K562 (cell line): ENCODE data around the gene ORC5. TPM values are rescaled to one million over a fixed set of nuclear protein-coding genes. Genes with fewer than 3 reads are reported as not detected.

Source experiments
- ATAC-seq: fragments of 200-7000 bp; cut with Tn5 transposase; 3 replicates; pipeline ENCODE4 v1.9.1; 2020; ENCODE audit warnings: moderate library complexity
- BruUV-seq: library from RNA; stranded (reverse); fragments of 400-500 nt; replicated peaks from 2 replicates; lab custom pipeline; 2021; lab: Mats Ljungman, UMichigan
- CTCF ChIA-PET: fragments of 300-600 bp; formaldehyde crosslinking; extraction: SDS; loops from one replicate; lab custom pipeline; 2021; ENCODE audit warnings: low intra/inter-chr PET ratio; lab: Yijun Ruan, JAX
- POLR2A ChIA-PET: fragments of 300-600, 350-650 bp; sonication (Branson Sonifier 250); formaldehyde crosslinking; extraction: SDS; loops from one replicate; lab custom pipeline; 2021; ENCODE audit warnings: antibody characterized with exemption, inconsistent platforms; lab: Yijun Ruan, JAX
- DNase-seq, 4 experiments: peaks; one replicate each; pipeline versions ENCODE4 v3.0.0 to v3.0.0-alpha.2; 2011 to 2018; ENCODE audit warnings: low spot score in 3 of 4, mixed read lengths in 3 of 4; ENCODE audit errors: extremely low read depth in 1 of 4
- FAIRE-seq: peaks from 2 replicates; lab custom pipeline; 2011; peaks lifted over from hg19 to GRCh38; lab: Jason Lieb, UNC
- H2AFZ ChIP-seq: 2 replicates; pipeline ENCODE4 v1.6.0; 2011; ENCODE audit warnings: low read depth, low read length, control low read depth, inconsistent platforms
- H3K27ac ChIP-seq: fragments of 200-600 bp; 3 replicates; pipeline ENCODE4 v1.8.0; 2011; ENCODE audit warnings: low read depth, mild to moderate bottlenecking, control low read depth, inconsistent platforms, low read length, moderate library complexity, mixed read lengths; ENCODE audit errors: extremely low read depth
- H3K27me3 ChIP-seq, 2 experiments: fragments of 300-600 bp in 1 of 2; 2 replicates in 1 of 2; 3 replicates in 1 of 2; pipeline versions ENCODE4 v1.6.0 to v1.8.0; 2011; ENCODE audit warnings: inconsistent platforms in 2 of 2, low read length in 2 of 2, mild to moderate bottlenecking in 1 of 2, mixed read lengths in 1 of 2, moderate library complexity in 1 of 2; ENCODE audit not compliant: control insufficient read depth in 2 of 2, insufficient read depth in 2 of 2
- H3K36me3 ChIP-seq: fragments of 300-600 bp; 3 replicates; pipeline ENCODE4 v1.8.0; 2011; ENCODE audit warnings: mild to moderate bottlenecking, low read length, inconsistent platforms; ENCODE audit not compliant: control insufficient read depth, insufficient read depth
- H3K4me1 ChIP-seq, 2 experiments: fragments of 200-600 bp in 1 of 2; replicated peaks in 1 of 2; 2 replicates in 1 of 2; 3 replicates in 1 of 2; pipeline versions ENCODE4 v1.5.1 to v1.8.0; 2011; ENCODE audit warnings: inconsistent platforms in 2 of 2, low read length in 2 of 2, mild to moderate bottlenecking in 1 of 2, mixed read lengths in 1 of 2, moderate library complexity in 1 of 2; ENCODE audit not compliant: control insufficient read depth in 2 of 2, insufficient read depth in 2 of 2
- H3K4me2 ChIP-seq: 2 replicates; pipeline ENCODE4 v1.6.1; 2011; ENCODE audit warnings: low read length, control low read depth, inconsistent platforms, mixed read lengths; ENCODE audit not compliant: insufficient read depth
- H3K4me3 ChIP-seq: fragments of 200-600 bp; sonication (generic), shearing (Covaris generic); 2 replicates; pipeline ENCODE4 v1.5.1; 2016; ENCODE audit warnings: control low read depth, inconsistent platforms
- H3K79me2 ChIP-seq: fragments of 200-600 bp; 3 replicates; pipeline ENCODE4 v1.8.0; 2011; ENCODE audit warnings: low read length, inconsistent platforms; ENCODE audit not compliant: control insufficient read depth, insufficient read depth
- H3K9ac ChIP-seq, 2 experiments: 2 replicates each; pipeline versions ENCODE4 v1.6.0 to v1.6.1; 2011; ENCODE audit warnings: low read depth in 2 of 2, low read length in 2 of 2, control low read depth in 1 of 2, inconsistent platforms in 1 of 2, mild to moderate bottlenecking in 1 of 2, mixed read lengths in 1 of 2; ENCODE audit not compliant: insufficient read depth in 1 of 2
- H3K9me1 ChIP-seq: one replicate; pipeline ENCODE4 v1.6.0; 2011; ENCODE audit warnings: inconsistent platforms, mild to moderate bottlenecking, low read length, moderate library complexity; ENCODE audit not compliant: control insufficient read depth, insufficient read depth
- H3K9me3 ChIP-seq: replicated peaks from 2 replicates; pipeline ENCODE4 v1.5.1; 2011; ENCODE audit warnings: low read depth, low read length, inconsistent platforms; ENCODE audit not compliant: control insufficient read depth, insufficient read depth
- H4K20me1 ChIP-seq: replicated peaks from 2 replicates; pipeline ENCODE4 v1.6.1; 2011; ENCODE audit warnings: low read length, inconsistent platforms, mixed read lengths; ENCODE audit not compliant: control insufficient read depth, insufficient read depth
- CCAR2 ChIP-seq: fragments of 200-400 bp; formaldehyde crosslinking; IDR thresholded peaks from 2 replicates; pipeline ENCODE4 v1.6.1; 2017; ENCODE audit warnings: mild to moderate bottlenecking, low read depth, low read length
- CREB5 ChIP-seq: fragments of 250-450 bp; sonication (Bioruptor Pico); IDR thresholded peaks from 2 replicates; pipeline ENCODE4 v1.5.0; 2020; ENCODE audit warnings: mild to moderate bottlenecking
- DEAF1 ChIP-seq: fragments of 450-650 bp; formaldehyde crosslinking; IDR thresholded peaks from 2 replicates; pipeline ENCODE4 v1.4.0; 2020; ENCODE audit warnings: mild to moderate bottlenecking, moderate library complexity
- MTA3 ChIP-seq: fragments of 450-650 bp; formaldehyde crosslinking; IDR thresholded peaks from 2 replicates; pipeline ENCODE4 v1.6.1; 2017; ENCODE audit warnings: mild to moderate bottlenecking, borderline replicate concordance
- NRF1 ChIP-seq, 2 experiments: fragments of 450-650 bp; IDR thresholded peaks in 1 of 2; conservative IDR thresholded peaks in 1 of 2; 2 replicates each; pipeline ENCODE4 v1.6.1; 2014; ENCODE audit warnings: mild to moderate bottlenecking in 2 of 2
- RAD21 ChIP-seq, 2 experiments: fragments of 250-450 bp in 1 of 2; fragments of 450-650 bp in 1 of 2; sonication (Bioruptor Pico) in 1 of 2; formaldehyde crosslinking in 1 of 2; IDR thresholded peaks in 1 of 2; conservative IDR thresholded peaks in 1 of 2; 2 replicates each; pipeline versions ENCODE4 v1.4.0 to v1.8.0; 2020 to 2022; ENCODE audit warnings: mild to moderate bottlenecking in 2 of 2, moderate library complexity in 1 of 2
- ZBTB9 ChIP-seq: fragments of 450-650 bp; formaldehyde crosslinking; IDR thresholded peaks from 2 replicates; pipeline ENCODE4 v1.4.0; 2020; ENCODE audit warnings: mild to moderate bottlenecking, moderate library complexity
- ZNF280A ChIP-seq: fragments of 450-650 bp; IDR thresholded peaks from 2 replicates; pipeline ENCODE4 v1.6.1; 2018; ENCODE audit warnings: mild to moderate bottlenecking, low read depth; ENCODE audit not compliant: partially characterized antibody
- ZNF518B ChIP-seq: fragments of 250-450 bp; sonication (Bioruptor Pico); IDR thresholded peaks from 2 replicates; pipeline ENCODE4 v1.5.0; 2021; ENCODE audit warnings: mild to moderate bottlenecking, moderate library complexity
- WGBS: fragments of 100-300 bp; shearing (Covaris generic); methylation state at CpG from one replicate; pipeline ENCODE4 v1.1.6; 2016; ENCODE audit warnings: low coverage, mixed read lengths; ENCODE audit not compliant: insufficient coverage; ENCODE audit errors: missing lambda C conversion rate; 5-methylcytosine and 5-hydroxymethylcytosine counted together
- in situ Hi-C: fragments of 300-500 bp; cut with MboI; formaldehyde crosslinking; loops from 4 replicates; pipeline ENCODE4 v1.15.0; 2018; ENCODE audit warnings: inconsistent platforms, mixed read lengths
- intact Hi-C: fragments of 100-400 bp; cut with micrococcal nuclease; formaldehyde crosslinking; loops from 2 replicates; pipeline ENCODE4 v1.14.2; 2022
- polyA plus RNA-seq, 8 experiments: library from polyadenylated mRNA; depleted of rRNA in 4 of 8; stranded (reverse) in 5 of 8; unstranded in 3 of 8; fragments of >200 nt; fragmentation: Nextera tagmentation in 2 of 8; fragmentation: Illumina TruSeq in 1 of 8; extraction: Ambion mirVana in 2 of 8; extraction: Trizol in 1 of 8; gene quantifications; 2 replicates each; pipeline versions ENCODE4 v1.2.1 to v1.2.3, GENCODE V29; 2011 to 2014; ENCODE audit warnings: inconsistent platforms in 1 of 8, missing spikeins in 1 of 8
- total RNA-seq, 7 experiments: library from RNA; depleted of rRNA in 6 of 7; stranded (reverse); fragments of >200 nt in 6 of 7; fragmentation: Illumina TruSeq in 2 of 7; extraction: Trizol in 2 of 7; gene quantifications; 2 replicates each; pipeline versions ENCODE4 v1.2.1 to v1.2.3, GENCODE V29; 2011 to 2021; ENCODE audit warnings: low replicate concordance in 1 of 7

ORC5 gene
- total and polyA plus RNA-seq, 9 of the 15 experiments (the other 6 are each of a cell fraction or from before 2014, with no cell fraction given): 29.8 to 136 (median 54.8) TPM

GRCh38 chr7:104098890-104099289 lies 108.9 kb downstream of the ORC5 start (continued):
- no peak for TF ChIP-seq ZNF280A

- Histone ChIP-seq H3K27me3 (no peaks in the 10 kb centered on the region), H3K9ac (no peak overlapping the region), H3K4me1 (peaks cover 5 to 17% of the 10 kb centered on the region in 2 experiments; a peak in 4 of 5 replicates), H3K4me3 (no peak overlapping the region), H3K9me1 (no peaks in the 10 kb centered on the region), H3K36me3 (no peaks in the 10 kb centered on the region), H2AFZ (peak overlapping the region; percentile 44; the same call in 1 of the 2 replicates), H3K4me2 (no peak overlapping the region), H3K9me3 (no peaks in the 10 kb centered on the region), H3K27ac (no peak overlapping the region), H4K20me1 (no peaks in the 10 kb centered on the region), H3K79me2 (no peaks in the 10 kb centered on the region)
- DNase-seq (peak in 3 of 4 experiments; percentile 41 to 86 (median 72)), ATAC-seq (peak; percentile 93), FAIRE-seq (peak; percentile 87)
- POLR2A ChIA-PET: no interaction called here
- 14% methylated on average over 6 of the region's 6 CpGs for WGBS
- in situ Hi-C loops (no loop called here), intact Hi-C loops (loop anchor here (1.0 to 10.0 kb wide), 6 partner anchors 106 to 572 kb away; no protein-coding TSS in a partner anchor)
- CTCF ChIA-PET: interaction anchor here (1.0 to 1.5 kb wide), 3 partner anchors 10 to 523 kb away, joined by 3 to 14 read pairs (median 4); no protein-coding TSS in a partner anchor
- BruUV-seq: no TSS peak
- TF ChIP-seq DEAF1 (peak; percentile 62; the same call in 1 of the 2 replicates), NRF1 (conservative IDR thresholded peaks at IDR 0.05 in 1 of 2, IDR thresholded peaks at IDR 0.05 in 1 of 2) (no peak), MTA3 (no peak), CCAR2 (no peak), CREB5 (CRISPR knock-in tag) (no peak), ZNF518B (CRISPR knock-in tag) (no peak), RAD21 (CRISPR knock-in tag; conservative IDR thresholded peaks at IDR 0.05 in 1 of 2, IDR thresholded peaks at IDR 0.05 in 1 of 2) (peak; percentile 81 to 87), ZBTB9 (no peak)
Observed at GRCh38 chr7:104096683-104097082, 111.1 kb downstream of the ORC5 start.
